HG03045 (cell line): ENCODE measurements around the gene COL23A1.

Experiments
- ATAC-seq: cut with Tn5 transposase; IDR thresholded peaks from one replicate; pipeline ENCODE4 v1.9.1; 2021; ENCODE audit warnings: mild to moderate bottlenecking, moderate library complexity; ENCODE audit not compliant: unreplicated experiment

COL23A1 gene

GRCh38 chr5:178368716-178369300, 221.4 kb downstream of the COL23A1 start:
- no peak for ATAC-seq

- no peak for ATAC-seq
Observed at GRCh38 chr5:178368274-178368673, 221.9 kb downstream of the COL23A1 start.

GRCh38 chr5:178367736-178368120, 222.5 kb downstream of the COL23A1 start:
- no peak for ATAC-seq

GRCh38 chr5:178366998-178367735, 223.0 kb downstream of the COL23A1 start:
- no peak for ATAC-seq

- ATAC-seq: no peak
Observed at GRCh38 chr5:178365501-178366440, 224.4 kb downstream of the COL23A1 start.

GRCh38 chr5:178364326-178364675, 225.9 kb downstream of the COL23A1 start:
- no peak for ATAC-seq

GRCh38 chr5:178363501-178364325, 226.5 kb downstream of the COL23A1 start:
- ATAC-seq: no peak

- no peak for ATAC-seq
Observed at GRCh38 chr5:178361657-178362445, 228.3 kb downstream of the COL23A1 start.

- ATAC-seq: no peak
Observed at GRCh38 chr5:178360926-178361235, 229.3 kb downstream of the COL23A1 start.

- ATAC-seq: no peak
Observed at GRCh38 chr5:178360222-178360925, 229.8 kb downstream of the COL23A1 start.

- ATAC-seq: no peak
Observed at GRCh38 chr5:178359738-178360137, 230.5 kb downstream of the COL23A1 start.

GRCh38 chr5:178357678-178358077, 232.5 kb downstream of the COL23A1 start:
- ATAC-seq: no peak

- no peak for ATAC-seq
Observed at GRCh38 chr5:178357121-178357521, 233.1 kb downstream of the COL23A1 start.

GRCh38 chr5:178356431-178356872, 233.7 kb downstream of the COL23A1 start:
- no peak for ATAC-seq

GRCh38 chr5:178355671-178356070, 234.5 kb downstream of the COL23A1 start:
- ATAC-seq: no peak

GRCh38 chr5:178353461-178353860, 236.7 kb downstream of the COL23A1 start:
- no peak for ATAC-seq

GRCh38 chr5:178352035-178352349, 238.2 kb downstream of the COL23A1 start:
- no peak for ATAC-seq

GRCh38 chr5:178351221-178352034, 238.8 kb downstream of the COL23A1 start:
- ATAC-seq: no peak
